T-helper 1 cell treated with Interleukin-12 subunit alpha and Interleukin-12 subunit beta and Interleukin-4 antibody, amounts not matched to agents 30 ng/mL and 1 ng/mL, for 36 hours (primary cell): Measurements from ENCODE around the gene PTGDS. TPM values are rescaled to one million over a fixed set of nuclear protein-coding genes. Genes with fewer than 3 reads are reported as not detected.

ENCODE experiments used
- intact Hi-C: fragments of 100-400 bp; cut with micrococcal nuclease; formaldehyde crosslinking; loops from one replicate; pipeline ENCODE4 v1.15.1; 2024
- total RNA-seq: library from RNA; stranded (reverse); gene quantifications from 2 replicates; pipeline ENCODE4 v1.2.3, GENCODE V29; 2022

Gene PTGDS
- total RNA-seq, 1 donor from 2014 or later, result 5.2 TPM

- intact Hi-C loops, result no loop called here
Measured at GRCh38 chr9:136972335-136972734, 5.0 kb upstream of the PTGDS start.

DNA sequence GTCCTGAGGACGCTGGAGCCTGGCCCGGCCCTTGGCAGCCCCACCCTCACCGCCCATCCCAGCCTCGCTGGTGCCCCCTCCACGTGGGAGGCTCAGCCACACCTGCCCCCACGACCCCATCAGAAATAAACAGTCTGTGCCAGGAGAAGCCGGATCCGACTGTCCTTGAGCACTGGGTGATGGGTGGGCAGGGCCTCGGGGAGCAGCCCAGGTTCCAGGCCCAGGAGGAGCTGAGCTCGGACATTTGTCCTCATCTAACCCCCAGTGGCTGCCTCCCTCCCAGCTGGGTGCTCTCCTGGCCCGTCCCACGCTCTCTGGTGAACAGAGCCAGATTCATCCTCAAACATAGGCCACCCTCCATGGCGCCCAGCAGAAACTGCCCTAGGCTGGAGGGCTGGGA lies 4.6 kb upstream of the PTGDS start:
- intact Hi-C loops, result no loop called here

GRCh38 chr9:136973618-136974617 lies 3.4 kb upstream of the PTGDS start:
- intact Hi-C loops, result no loop called here

DNA sequence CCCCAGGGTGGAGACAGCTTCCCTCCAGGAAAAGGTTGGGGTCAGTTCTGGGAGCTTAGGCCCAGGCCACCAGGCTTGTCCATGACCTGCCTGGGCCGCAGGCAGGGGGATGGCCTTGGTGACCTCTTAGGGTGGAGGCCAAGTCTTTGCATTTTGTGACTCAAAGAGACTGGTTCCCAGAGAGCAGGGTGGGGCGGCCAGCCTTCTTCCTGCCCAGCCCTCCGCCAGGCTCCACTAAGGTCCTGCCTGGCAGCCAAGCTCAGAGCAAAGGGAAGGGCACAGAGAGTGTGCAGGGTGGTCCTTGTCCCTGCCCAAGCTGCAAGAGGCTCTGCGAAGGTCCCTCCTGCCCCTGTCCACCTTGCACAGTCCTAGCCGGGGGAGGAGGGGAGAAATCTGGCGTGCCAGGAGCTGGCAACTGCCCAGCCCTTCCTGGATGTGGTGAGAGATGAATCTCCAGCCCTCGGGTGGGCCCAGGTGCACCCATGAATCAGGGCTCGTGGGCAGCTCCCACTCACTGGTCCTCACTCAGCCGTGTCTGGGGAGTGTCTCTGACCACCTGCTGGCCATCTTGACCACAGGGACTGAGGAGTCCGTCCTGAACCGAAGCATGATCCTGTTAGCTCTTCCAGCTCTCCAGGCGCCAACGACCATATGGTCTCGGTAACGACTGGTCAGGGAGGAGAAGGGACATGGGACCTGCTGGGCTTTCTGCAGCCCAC lies 2.3 kb upstream of the PTGDS start:
- intact Hi-C loops, result no loop called here

DNA sequence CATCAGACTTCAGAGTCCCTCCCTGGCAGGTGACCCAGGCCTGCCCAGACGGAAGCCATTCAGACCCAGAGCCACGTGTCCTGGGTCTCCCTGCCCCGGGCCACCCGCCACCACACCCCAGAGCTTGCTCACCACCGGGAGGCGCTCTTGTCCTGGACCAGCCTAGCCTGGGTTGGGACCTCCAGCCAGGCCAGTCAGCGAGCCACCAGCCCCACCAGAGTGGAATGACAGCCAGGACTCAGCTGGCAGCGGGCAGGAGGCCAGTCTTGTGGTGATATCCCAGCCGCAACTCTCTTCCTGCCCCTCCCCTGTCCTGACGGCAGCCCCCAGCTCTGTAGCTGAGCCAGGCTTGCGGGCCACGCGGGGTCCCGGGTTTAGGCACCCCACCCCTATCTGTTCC lies 1.7 kb upstream of the PTGDS start:
- intact Hi-C loops, result no loop called here

- intact Hi-C loops, result loop anchor here (1.0 kb wide), 7 partner anchors 15 to 186 kb away; partner anchors contain the start of genes FBXW5, PAXX and TMEM141
Measured at GRCh38 chr9:136977649-136978072, 357 bp downstream of the PTGDS start.

DNA sequence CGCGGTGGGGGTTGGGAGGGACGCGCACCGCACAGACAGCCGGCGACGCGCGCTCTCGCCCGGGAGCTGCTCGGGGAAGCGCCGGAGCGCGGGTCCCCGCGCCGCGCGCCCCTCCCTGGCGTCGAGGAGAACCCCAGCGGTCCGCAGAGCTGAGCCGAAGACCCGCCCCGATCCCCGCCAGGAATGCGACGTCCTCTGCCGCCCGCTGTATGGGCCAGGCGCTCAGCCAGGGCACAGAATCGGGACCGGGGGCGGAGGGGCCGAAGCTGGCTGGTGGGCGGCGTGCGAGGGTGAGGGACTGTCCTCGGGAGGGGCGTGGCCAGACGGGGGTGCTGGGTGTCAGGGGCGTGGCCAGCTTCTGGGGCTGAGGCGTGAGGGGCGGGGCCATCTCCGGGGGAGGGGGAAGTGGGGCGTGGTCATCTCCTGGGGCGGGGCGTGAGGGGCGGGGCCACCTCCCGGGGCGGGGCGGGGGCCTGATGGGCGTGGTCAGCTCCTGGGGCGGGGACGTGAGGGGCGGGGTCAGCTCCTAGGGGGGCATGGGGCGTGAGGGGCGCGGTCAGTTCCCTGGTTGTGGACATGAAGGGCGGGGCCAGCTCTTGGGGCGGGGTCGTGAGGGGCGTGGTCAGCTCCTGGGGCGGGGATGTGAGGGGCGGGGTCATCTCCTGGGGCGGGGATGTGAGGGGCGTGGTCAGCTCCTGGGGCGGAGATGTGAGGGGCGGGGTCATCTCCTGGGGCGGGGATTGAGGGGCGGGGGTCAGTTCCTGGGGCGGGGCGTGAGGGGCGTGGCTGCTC lies 965 bp downstream of the PTGDS start:
- intact Hi-C loops, result loop anchor here (1.0 kb wide), 7 partner anchors 14 to 187 kb away; partner anchors contain the start of genes FBXW5, PAXX and TMEM141

GRCh38 chr9:136978865-136979544 lies 1.7 kb downstream of the PTGDS start:
- intact Hi-C loops, result loop anchor here (1.0 kb wide), 7 partner anchors 13 to 188 kb away; partner anchors contain the start of genes FBXW5, PAXX and TMEM141

GRCh38 chr9:136979769-136980587 lies 2.7 kb downstream of the PTGDS start:
- intact Hi-C loops, result no loop called here

- intact Hi-C loops, result no loop called here
Measured at GRCh38 chr9:136980669-136981478, 3.6 kb downstream of the PTGDS start.

- intact Hi-C loops, result no loop called here
Measured at GRCh38 chr9:136981588-136982231, 4.4 kb downstream of the PTGDS start.

- intact Hi-C loops, result no loop called here
Measured at GRCh38 chr9:136982232-136983051, 5.1 kb downstream of the PTGDS start, which contains the start of gene LCNL1. Gene LCNL1 (plus strand): TSS chr9:136982993. CDS start chr9:136983587, 594 bp downstream.

DNA sequence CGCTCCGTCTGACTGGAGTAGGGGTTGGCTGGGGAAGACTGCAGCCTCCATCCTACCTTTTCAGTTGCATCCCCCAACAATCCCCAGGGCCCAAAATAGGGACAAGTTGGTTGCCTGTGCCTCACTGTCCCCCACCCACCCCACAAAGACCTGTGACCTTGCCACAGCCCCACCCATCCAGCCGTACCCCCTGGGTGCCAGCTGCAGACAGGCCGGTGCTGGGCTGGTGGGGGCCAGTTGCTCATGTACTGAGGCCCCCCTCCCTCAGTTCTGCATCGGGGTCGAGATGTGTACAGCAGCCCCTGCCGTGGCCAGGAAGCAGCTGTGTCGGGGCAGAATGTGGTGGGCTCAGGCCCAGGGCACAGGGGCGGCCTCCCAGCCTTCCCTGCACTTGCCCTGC lies 5.9 kb downstream of the PTGDS start:
- intact Hi-C loops, result no loop called here

GRCh38 chr9:136983656-136984314 lies 6.5 kb downstream of the PTGDS start:
- intact Hi-C loops, result no loop called here

- intact Hi-C loops, result no loop called here
Measured at GRCh38 chr9:136984464-136985026, 7.2 kb downstream of the PTGDS start.

DNA sequence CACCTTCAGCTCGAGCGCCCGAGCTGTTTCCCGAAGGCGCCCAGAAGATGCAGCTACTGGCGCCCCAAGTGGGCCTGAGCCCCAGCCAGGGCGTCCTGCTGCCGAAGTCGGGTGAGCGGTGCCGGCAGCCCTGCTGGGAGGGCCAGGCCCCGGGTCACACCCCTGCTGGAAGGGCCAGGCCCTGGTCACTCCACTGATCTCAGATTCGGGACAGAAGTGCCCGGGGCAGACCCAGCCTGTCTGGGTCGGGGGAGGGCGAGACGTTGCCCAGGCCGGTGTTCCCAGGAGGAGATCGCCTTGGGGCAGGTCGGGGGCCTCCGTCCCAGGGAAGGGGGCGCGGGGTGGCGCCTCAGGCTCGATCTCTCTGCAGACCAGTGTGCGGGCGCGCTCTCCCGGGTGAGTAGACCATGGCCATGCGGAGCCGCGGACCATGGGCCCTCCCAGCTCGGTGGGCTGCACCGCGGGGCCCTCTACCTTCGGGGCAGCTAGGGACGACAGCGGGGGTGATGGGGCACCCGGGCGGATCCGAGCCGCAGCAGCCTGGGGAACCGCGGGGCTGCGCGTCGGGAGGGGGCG lies 7.8 kb downstream of the PTGDS start:
- intact Hi-C loops, result no loop called here
